ENCODE results near the gene RPTOR.

RPTOR gene

DNA sequence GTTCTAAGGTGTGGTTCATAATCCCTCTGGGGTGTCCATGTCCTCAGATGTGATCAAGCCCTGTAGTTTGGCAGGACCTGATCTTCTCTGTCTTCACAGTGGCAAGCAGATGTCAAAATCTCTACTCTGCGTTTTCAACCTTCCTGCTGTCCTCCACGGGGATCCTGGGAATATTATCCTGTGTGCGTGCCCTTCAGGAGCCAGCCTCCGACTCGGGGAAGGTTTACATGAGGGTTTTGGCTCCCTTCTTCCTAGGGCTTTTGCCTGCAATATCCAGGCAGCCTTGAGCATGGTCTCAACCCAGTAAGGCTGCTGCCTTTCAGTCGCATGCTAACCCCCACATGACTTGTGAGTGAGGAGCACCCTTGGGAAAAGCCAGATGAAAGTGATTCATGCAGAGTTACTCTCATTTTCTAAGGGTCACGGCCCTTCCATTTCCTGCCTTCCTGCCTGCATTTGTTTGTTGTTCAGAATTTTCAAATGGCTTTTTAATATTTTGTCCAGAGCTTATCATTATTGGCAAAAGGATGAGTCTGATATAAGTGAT, 244.8 kb downstream of the RPTOR start (continued):
- TF ChIP-seq ZNF843 (tag by site-specific recombination; IDR thresholded peaks at IDR 0.05) (no peak), SP3 (tag by site-specific recombination; IDR thresholded peaks at IDR 0.05) (peak; percentile 15; the same call in 1 of the 2 replicates), ZNF544 (tag by site-specific recombination; IDR thresholded peaks at IDR 0.05) (no peak), ZNF324 (tag by site-specific recombination; IDR thresholded peaks at IDR 0.05) (no peak), ZNF629 (tag by site-specific recombination; IDR thresholded peaks at IDR 0.05) (0 out of 2 replicates have a peak, but pooled peaks have one; percentile 18), ZNF2 (tag by site-specific recombination; IDR thresholded peaks at IDR 0.05) (no peak), WT1 (tag by site-specific recombination; IDR thresholded peaks at IDR 0.05) (no peak), ZFP41 (tag by site-specific recombination; IDR thresholded peaks at IDR 0.05; ENCODE audit: borderline replicate concordance) (no peak), TCF7L2 (IDR thresholded peaks at IDR 0.05; ENCODE audit: borderline replicate concordance, low read depth, low read length) (0 out of 2 replicates have a peak, but pooled peaks have one; percentile 64), GLI4 (tag by site-specific recombination; IDR thresholded peaks at IDR 0.05) (no peak), ZNF792 (tag by site-specific recombination; IDR thresholded peaks at IDR 0.05) (no peak), ZNF777 (tag by site-specific recombination; IDR thresholded peaks at IDR 0.05; ENCODE audit: borderline replicate concordance) (no peak), ZNF398 (tag by site-specific recombination; IDR thresholded peaks at IDR 0.05) (no peak), ZNF600 (tag by site-specific recombination; IDR thresholded peaks at IDR 0.05) (peak; percentile 63), ZNF518A (tag by site-specific recombination; conservative IDR thresholded peaks at IDR 0.05; ENCODE audit: low read depth) (no peak), OSR2 (tag by site-specific recombination; IDR thresholded peaks at IDR 0.05) (no peak), KLF16 (tag by site-specific recombination; IDR thresholded peaks at IDR 0.05) (no peak), ZNF785 (tag by site-specific recombination; IDR thresholded peaks at IDR 0.05) (no peak), ZNF623 (tag by site-specific recombination; IDR thresholded peaks at IDR 0.05) (no peak), GLIS1 (tag by site-specific recombination; IDR thresholded peaks at IDR 0.05) (no peak), ZNF707 (tag by site-specific recombination; IDR thresholded peaks at IDR 0.05) (no peak), ZNF548 (tag by site-specific recombination; IDR thresholded peaks at IDR 0.05) (no peak), ZSCAN30 (tag by site-specific recombination; IDR thresholded peaks at IDR 0.05) (no peak)
- TF ChIP-seq, protein P1, sequence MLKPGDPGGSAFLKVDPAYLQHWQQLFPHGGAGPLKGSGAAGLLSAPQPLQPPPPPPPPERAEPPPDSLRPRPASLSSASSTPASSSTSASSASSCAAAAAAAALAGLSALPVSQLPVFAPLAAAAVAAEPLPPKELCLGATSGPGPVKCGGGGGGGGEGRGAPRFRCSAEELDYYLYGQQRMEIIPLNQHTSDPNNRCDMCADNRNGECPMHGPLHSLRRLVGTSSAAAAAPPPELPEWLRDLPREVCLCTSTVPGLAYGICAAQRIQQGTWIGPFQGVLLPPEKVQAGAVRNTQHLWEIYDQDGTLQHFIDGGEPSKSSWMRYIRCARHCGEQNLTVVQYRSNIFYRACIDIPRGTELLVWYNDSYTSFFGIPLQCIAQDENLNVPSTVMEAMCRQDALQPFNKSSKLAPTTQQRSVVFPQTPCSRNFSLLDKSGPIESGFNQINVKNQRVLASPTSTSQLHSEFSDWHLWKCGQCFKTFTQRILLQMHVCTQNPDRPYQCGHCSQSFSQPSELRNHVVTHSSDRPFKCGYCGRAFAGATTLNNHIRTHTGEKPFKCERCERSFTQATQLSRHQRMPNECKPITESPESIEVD (tag by site-specific recombination; IDR thresholded peaks at IDR 0.05), result peak; percentile 27; the same call in 1 of the 2 replicates
